ENCODE data around the gene EIF3CL.
"Not testable (repeated sequence)": the region's sequence is repeated elsewhere in the genome, so short reads cannot be mapped to it uniquely, and the experiment has no call there.

- TF ChIP-seq CTCF (IDR thresholded peaks at IDR 0.05 in 8 of 11, conservative IDR thresholded peaks at IDR 0.05 in 3 of 11); POLR2A (IDR thresholded peaks at IDR 0.05): not testable (repeated sequence)
Observed at GRCh38 chr16:28443943-28444342, 40.3 kb upstream of the EIF3CL start.
